Mucosa of descending colon (tissue), 3 donors: ENCODE results near the gene EEF1A2. TPM values are rescaled to one million over a fixed set of nuclear protein-coding genes. Genes with fewer than 3 reads are reported as not detected.

ENCODE experiments used
- ATAC-seq: fragments of 200-7000 bp; cut with Tn5 transposase; one replicate; pipeline ENCODE4 v1.9.1; 2020; ENCODE audit warnings: mild to moderate bottlenecking, moderate library complexity
- DNase-seq, 3 donors: peaks; one replicate each; pipeline ENCODE4 v3.0.0-alpha.2; 2020
- H3K36me3 ChIP-seq: fragments of 200-600 bp; one replicate; pipeline ENCODE4 v1.8.0; 2021; ENCODE audit warnings: low read depth, mild to moderate bottlenecking
- H3K4me1 ChIP-seq: fragments of 200-600 bp; one replicate; pipeline ENCODE4 v1.8.0; 2021; ENCODE audit warnings: low read depth, mild to moderate bottlenecking
- H3K4me3 ChIP-seq: fragments of 200-600 bp; one replicate; pipeline ENCODE4 v1.8.0; 2021; ENCODE audit warnings: mild to moderate bottlenecking
- H3K9me3 ChIP-seq: fragments of 200-600 bp; one replicate; pipeline ENCODE4 v1.8.0; 2021; ENCODE audit warnings: mild to moderate bottlenecking
- intact Hi-C, 2 donors: fragments of 100-400 bp; cut with DNase I in 1 of 2; cut with micrococcal nuclease in 1 of 2; formaldehyde crosslinking; loops; one replicate each; pipeline versions ENCODE4 v1.11.0 to v1.11.1; 2022; cut with DNase I, micrococcal nuclease
- total RNA-seq, 3 donors: library from RNA; stranded (reverse); fragmentation: NEBNext Ultra II Directional in 2 of 3; extraction: Animal tissue kit (Norgen Biotek cat#: 25700) in 2 of 3; gene quantifications; one replicate each; pipeline versions ENCODE4 v1.2.1 to v1.2.4, GENCODE V29; 2021 to 2023
- TF ChIP-seq, protein P1 (sequence below): fragments of 200-600 bp; IDR thresholded peaks from one replicate; pipeline ENCODE4 v1.8.0; 2022; ENCODE audit warnings: antibody characterized with exemption, mild to moderate bottlenecking
- donor health status: DM: no; HTN: no; CAD: no; lungs with moderate emphysema.
- donor health status: DM: no; HTN: no; CAD: no.
- donor health status: DM: no; HTN: yes; CAD: no.

EEF1A2 gene
- total RNA-seq, 3 donors from 2014 or later, result 1.3 to 15.0 (median 2.7) TPM

DNA sequence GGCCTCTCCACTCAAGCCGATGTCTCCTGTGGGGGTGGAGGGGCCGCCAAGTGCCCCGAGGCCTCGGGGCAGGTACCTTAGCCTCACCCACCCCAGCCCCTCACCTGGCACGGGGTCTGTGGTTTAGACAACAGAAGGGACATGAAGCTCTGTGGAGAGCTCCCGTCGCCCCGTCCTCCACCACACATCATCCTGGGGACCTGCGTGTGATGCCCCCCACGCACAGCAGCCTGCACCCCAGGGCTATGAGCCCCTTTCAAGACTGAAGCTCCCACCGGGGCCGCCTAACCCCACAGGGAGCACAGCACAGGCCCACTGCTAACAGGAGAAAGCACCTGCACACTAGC is 34.6 kb downstream of the EEF1A2 start:
- intact Hi-C loops, result no loop called here
- TF ChIP-seq, protein P1, sequence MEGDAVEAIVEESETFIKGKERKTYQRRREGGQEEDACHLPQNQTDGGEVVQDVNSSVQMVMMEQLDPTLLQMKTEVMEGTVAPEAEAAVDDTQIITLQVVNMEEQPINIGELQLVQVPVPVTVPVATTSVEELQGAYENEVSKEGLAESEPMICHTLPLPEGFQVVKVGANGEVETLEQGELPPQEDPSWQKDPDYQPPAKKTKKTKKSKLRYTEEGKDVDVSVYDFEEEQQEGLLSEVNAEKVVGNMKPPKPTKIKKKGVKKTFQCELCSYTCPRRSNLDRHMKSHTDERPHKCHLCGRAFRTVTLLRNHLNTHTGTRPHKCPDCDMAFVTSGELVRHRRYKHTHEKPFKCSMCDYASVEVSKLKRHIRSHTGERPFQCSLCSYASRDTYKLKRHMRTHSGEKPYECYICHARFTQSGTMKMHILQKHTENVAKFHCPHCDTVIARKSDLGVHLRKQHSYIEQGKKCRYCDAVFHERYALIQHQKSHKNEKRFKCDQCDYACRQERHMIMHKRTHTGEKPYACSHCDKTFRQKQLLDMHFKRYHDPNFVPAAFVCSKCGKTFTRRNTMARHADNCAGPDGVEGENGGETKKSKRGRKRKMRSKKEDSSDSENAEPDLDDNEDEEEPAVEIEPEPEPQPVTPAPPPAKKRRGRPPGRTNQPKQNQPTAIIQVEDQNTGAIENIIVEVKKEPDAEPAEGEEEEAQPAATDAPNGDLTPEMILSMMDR, result no peak
- no peaks in the 10 kb centered on the region for H3K4me1 ChIP-seq
- no peak for ATAC-seq
- no peak for DNase-seq
- H3K4me3 ChIP-seq, result no peak overlapping the region
- H3K9me3 ChIP-seq, result no peaks in the 10 kb centered on the region
- H3K36me3 ChIP-seq, result no peaks in the 10 kb centered on the region

GRCh38 chr20:63463400-63464288 is 35.2 kb downstream of the EEF1A2 start:
- DNase-seq, result no peak
- Histone ChIP-seq H3K9me3 (no peaks in the 10 kb centered on the region), H3K36me3 (no peaks in the 10 kb centered on the region), H3K4me3 (no peak overlapping the region), H3K4me1 (no peaks in the 10 kb centered on the region)
- TF ChIP-seq, protein P1, result no peak
- no peak for ATAC-seq
- intact Hi-C loops, result no loop called here

- ATAC-seq (no peak), DNase-seq (no peak)
- Histone ChIP-seq H3K36me3 (no peaks in the 10 kb centered on the region), H3K4me3 (no peak overlapping the region), H3K9me3 (no peaks in the 10 kb centered on the region), H3K4me1 (no peaks in the 10 kb centered on the region)
- intact Hi-C loops, result no loop called here
- TF ChIP-seq, protein P1, result no peak
Measured at GRCh38 chr20:63462244-63462643, 36.6 kb downstream of the EEF1A2 start.

DNA sequence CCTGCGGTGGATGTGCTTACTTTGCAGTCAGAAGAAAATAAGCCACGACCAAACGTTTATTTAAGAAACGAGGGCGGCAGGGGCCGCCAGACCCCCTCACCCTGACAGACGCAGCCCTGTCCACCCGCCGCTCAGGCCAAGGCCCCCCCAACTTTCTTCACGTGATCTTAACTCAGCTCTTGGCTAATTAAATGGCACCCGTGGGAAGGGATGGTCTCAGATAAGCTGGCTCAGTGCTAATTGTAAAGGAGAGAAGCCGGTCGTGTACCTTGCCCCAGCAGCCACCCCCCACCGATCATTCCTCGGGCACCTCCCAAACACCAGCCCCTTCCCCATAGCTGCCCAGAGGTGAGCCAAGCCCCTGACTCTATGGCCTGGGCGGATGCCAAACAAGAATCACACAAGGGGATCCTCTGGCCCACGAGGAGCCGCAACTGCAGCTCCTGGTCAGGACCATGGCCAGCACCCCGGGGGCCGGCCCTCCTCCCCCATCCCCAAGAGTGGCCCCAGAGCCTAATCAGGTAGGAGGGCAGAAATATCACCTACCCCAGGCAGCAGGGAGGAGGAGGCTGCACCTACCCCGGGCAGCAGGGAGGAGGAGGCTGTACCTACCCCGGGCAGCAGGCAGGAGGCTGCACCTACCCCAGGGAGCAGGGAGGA is 37.6 kb downstream of the EEF1A2 start:
- Histone ChIP-seq H3K4me3 (no peak overlapping the region), H3K9me3 (no peaks in the 10 kb centered on the region), H3K36me3 (no peaks in the 10 kb centered on the region), H3K4me1 (no peaks in the 10 kb centered on the region)
- no peak for ATAC-seq
- no peak for DNase-seq
- TF ChIP-seq, protein P1, result no peak
- intact Hi-C loops, result no loop called here

- DNase-seq (no peak), ATAC-seq (no peak)
- no peak overlapping the region for H3K4me3 ChIP-seq
- no peaks in the 10 kb centered on the region for H3K9me3 ChIP-seq
- H3K4me1 ChIP-seq, result no peaks in the 10 kb centered on the region
- TF ChIP-seq, protein P1, result no peak
- H3K36me3 ChIP-seq, result no peaks in the 10 kb centered on the region
- intact Hi-C loops, result no loop called here
Measured at GRCh38 chr20:63459070-63459380, 39.9 kb downstream of the EEF1A2 start.
